Progenitor cell of endocrine pancreas (in vitro differentiated cells): Measurements from ENCODE around the gene KYAT1. TPM values are rescaled to one million over a fixed set of nuclear protein-coding genes. Genes with fewer than 3 reads are reported as not detected.
"Not testable (repeated sequence)": the region's sequence is repeated elsewhere in the genome, so short reads cannot be mapped to it uniquely, and the experiment has no call there.

Source experiments
- DNase-seq: peaks from one replicate; pipeline ENCODE4 v3.0.0; 2021; ENCODE audit warnings: low spot score; ENCODE audit not compliant: unreplicated experiment
- H3K27ac Mint-ChIP-seq: 2 replicates; pipeline ENCODE4 v1.8.0; 2021; ENCODE audit warnings: mild to moderate bottlenecking, moderate library complexity, mixed read lengths
- H3K27me3 Mint-ChIP-seq: 2 replicates; pipeline ENCODE4 v1.8.0; 2021; ENCODE audit warnings: mixed read lengths
- H3K36me3 Mint-ChIP-seq: 2 replicates; pipeline ENCODE4 v1.8.0; 2022; ENCODE audit warnings: mixed read lengths; ENCODE audit not compliant: insufficient read depth
- H3K4me1 Mint-ChIP-seq: 2 replicates; pipeline ENCODE4 v1.8.0; 2021; ENCODE audit warnings: low read depth, mixed read lengths
- H3K4me3 Mint-ChIP-seq: 2 replicates; pipeline ENCODE4 v1.8.0; 2021; ENCODE audit warnings: low read depth, mild to moderate bottlenecking, moderate library complexity, mixed read lengths
- H3K9me3 Mint-ChIP-seq: 2 replicates; pipeline ENCODE4 v1.8.0; 2021; ENCODE audit warnings: low read depth, mixed read lengths
- total RNA-seq: library from RNA; stranded (reverse); gene quantifications from 2 replicates; pipeline ENCODE4 v1.2.1, GENCODE V29; 2021
- TF ChIP-seq, protein P1 (sequence below): fragments of 200-600 bp; sonication (generic); IDR thresholded peaks from one replicate; pipeline ENCODE4 v1.5.0; 2021; ENCODE audit warnings: antibody characterized with exemption, mild to moderate bottlenecking; ENCODE audit not compliant: unreplicated experiment

Gene KYAT1
- total RNA-seq, 1 donor from 2014 or later, result 11.7 TPM

DNA sequence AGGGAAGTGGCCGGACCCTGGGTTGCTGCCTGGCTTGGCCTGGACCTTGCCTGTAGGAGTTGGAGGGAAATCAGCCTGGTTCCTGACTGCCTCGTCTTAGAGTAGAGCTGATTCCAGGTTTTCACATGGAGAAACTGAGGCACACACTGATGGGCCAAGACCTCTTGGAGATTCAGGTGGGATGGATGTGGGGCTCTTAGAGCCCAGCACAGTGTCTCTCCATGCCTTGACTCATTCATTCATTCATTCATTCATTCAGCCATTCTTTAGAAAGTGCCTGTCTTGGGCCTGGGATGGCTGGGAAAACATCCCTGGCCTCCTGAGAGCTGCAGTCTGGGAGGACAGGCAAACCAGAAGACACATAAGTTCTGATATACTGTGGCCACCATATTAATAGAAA, 2.4 kb upstream of the KYAT1 start:
- peak overlapping the region; percentile 52 for H3K27ac Mint-ChIP-seq
- H3K27me3 Mint-ChIP-seq, result no peaks in the 10 kb centered on the region
- H3K36me3 Mint-ChIP-seq, result peaks cover 4% of the 10 kb centered on the region
- peak overlapping the region; percentile 38 for H3K4me3 Mint-ChIP-seq
- DNase-seq, result no peak
- TF ChIP-seq, protein P1, sequence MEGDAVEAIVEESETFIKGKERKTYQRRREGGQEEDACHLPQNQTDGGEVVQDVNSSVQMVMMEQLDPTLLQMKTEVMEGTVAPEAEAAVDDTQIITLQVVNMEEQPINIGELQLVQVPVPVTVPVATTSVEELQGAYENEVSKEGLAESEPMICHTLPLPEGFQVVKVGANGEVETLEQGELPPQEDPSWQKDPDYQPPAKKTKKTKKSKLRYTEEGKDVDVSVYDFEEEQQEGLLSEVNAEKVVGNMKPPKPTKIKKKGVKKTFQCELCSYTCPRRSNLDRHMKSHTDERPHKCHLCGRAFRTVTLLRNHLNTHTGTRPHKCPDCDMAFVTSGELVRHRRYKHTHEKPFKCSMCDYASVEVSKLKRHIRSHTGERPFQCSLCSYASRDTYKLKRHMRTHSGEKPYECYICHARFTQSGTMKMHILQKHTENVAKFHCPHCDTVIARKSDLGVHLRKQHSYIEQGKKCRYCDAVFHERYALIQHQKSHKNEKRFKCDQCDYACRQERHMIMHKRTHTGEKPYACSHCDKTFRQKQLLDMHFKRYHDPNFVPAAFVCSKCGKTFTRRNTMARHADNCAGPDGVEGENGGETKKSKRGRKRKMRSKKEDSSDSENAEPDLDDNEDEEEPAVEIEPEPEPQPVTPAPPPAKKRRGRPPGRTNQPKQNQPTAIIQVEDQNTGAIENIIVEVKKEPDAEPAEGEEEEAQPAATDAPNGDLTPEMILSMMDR, result no peak
- no peaks in the 10 kb centered on the region for H3K9me3 Mint-ChIP-seq
- H3K4me1 Mint-ChIP-seq, result peaks cover 20% of the 10 kb centered on the region

DNA sequence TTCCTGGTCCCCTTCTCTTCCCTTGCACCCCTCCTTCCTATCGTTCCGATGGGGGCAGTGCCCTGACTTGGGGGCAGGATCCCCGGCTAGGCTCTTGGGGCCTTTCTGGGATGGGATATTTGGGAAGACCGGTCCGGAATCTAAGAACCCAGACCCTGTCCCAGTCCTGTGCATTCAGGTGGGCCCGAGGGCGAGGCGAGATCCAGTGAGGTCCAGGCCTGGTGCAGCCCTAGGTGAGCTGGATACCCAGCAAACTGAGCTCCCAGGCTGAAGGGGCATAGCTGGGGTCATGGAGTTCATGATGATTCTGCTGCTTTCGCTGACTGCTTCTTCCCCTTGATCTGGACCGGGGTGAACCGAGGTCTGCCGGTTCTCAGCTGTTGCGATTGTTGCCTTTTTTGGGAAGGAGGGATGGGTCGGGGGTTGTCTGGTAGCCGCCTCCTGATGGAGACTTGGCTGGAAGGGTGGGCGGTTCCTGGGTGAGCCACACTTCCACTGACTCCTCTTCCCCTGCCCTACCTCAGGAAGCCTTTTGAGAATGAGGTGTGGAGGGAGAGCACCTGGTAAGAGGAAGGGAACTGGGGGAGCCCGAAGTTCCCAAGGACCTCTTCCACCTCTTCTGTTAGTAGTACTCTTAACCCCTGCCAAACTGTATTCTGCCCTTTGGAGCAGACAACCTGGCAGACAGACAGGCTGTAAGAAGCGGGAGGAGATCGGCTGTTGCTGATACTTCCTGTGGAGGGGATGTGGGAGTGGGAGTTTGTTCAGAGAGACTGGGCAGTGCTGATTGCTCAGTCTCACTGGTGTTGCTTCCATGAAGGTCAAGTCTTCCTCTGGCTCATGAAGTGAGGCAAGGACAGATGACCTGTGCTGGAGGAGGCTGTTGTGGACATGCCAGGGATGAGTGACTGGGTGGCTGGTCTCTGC, 1.2 kb upstream of the KYAT1 start:
- Mint-ChIP-seq H3K27me3 (no peaks in the 10 kb centered on the region), H3K4me1 (peaks cover 20% of the 10 kb centered on the region), H3K9me3 (no peaks in the 10 kb centered on the region), H3K4me3 (peak overlapping the region; percentile 97), H3K36me3 (peaks cover 2% of the 10 kb centered on the region), H3K27ac (peak overlapping the region; percentile 96)
- DNase-seq, result no peak
- TF ChIP-seq, protein P1, result no peak

GRCh38 chr9:128877852-128878251, 3.9 kb downstream of the KYAT1 start:
- H3K4me1 Mint-ChIP-seq, result peaks cover 9% of the 10 kb centered on the region
- no peak overlapping the region for H3K4me3 Mint-ChIP-seq
- TF ChIP-seq, protein P1, result no peak
- H3K27ac Mint-ChIP-seq, result no peak overlapping the region
- H3K9me3 Mint-ChIP-seq, result no peaks in the 10 kb centered on the region
- no peak for DNase-seq
- no peaks in the 10 kb centered on the region for H3K36me3 Mint-ChIP-seq
- no peaks in the 10 kb centered on the region for H3K27me3 Mint-ChIP-seq

DNA sequence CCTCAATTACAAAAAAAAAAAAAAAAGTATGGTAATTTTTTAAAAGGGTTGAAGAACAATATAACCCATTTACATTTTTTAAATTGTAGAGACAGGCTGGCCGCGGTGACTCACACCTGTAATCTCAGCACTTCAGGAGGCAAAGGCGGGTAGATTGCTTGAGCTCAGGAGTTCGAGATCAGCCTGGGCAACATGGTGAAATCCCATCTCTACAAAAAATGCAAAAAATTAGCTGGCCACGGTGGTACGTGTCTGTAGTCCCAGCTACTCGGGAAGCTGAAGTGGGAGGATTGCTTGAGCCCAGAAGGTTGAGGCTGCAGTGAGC, 10.8 kb downstream of the KYAT1 start:
- not testable (repeated sequence) for H3K27ac Mint-ChIP-seq, H3K27me3 Mint-ChIP-seq, H3K4me1 Mint-ChIP-seq, DNase-seq, H3K9me3 Mint-ChIP-seq, H3K4me3 Mint-ChIP-seq, H3K36me3 Mint-ChIP-seq

GRCh38 chr9:128870128-128870940, 11.4 kb downstream of the KYAT1 start:
- TF ChIP-seq, protein P1, result no peak
- Mint-ChIP-seq H3K4me1 (no peaks in the 10 kb centered on the region), H3K9me3 (no peaks in the 10 kb centered on the region), H3K4me3 (no peak overlapping the region), H3K36me3 (no peaks in the 10 kb centered on the region), H3K27me3 (no peaks in the 10 kb centered on the region), H3K27ac (no peak overlapping the region)
- DNase-seq, result no peak
